Eye (tissue), 1 donor: ENCODE results near the gene ASB2.
A peak's percentile ranks its signal among the peaks of the same experiment; 100 is the strongest.

ENCODE experiments used
- DNase-seq: peaks from one replicate; pipeline ENCODE4 v3.0.0-alpha.2; 2015

The ASB2 gene

GRCh38 chr14:93977790-93978581 is 1.6 kb upstream of the ASB2 start:
- no peak for DNase-seq

- no peak for DNase-seq
Measured at GRCh38 chr14:93977171-93977570, 801 bp upstream of the ASB2 start.

GRCh38 chr14:93975791-93976476 is 436 bp downstream of the ASB2 start:
- DNase-seq = no peak

GRCh38 chr14:93974833-93975232 is 1.5 kb downstream of the ASB2 start:
- DNase-seq = no peak

GRCh38 chr14:93974299-93974698 is 2.1 kb downstream of the ASB2 start:
- DNase-seq = no peak

- no peak for DNase-seq
Measured at GRCh38 chr14:93973607-93974006, 2.8 kb downstream of the ASB2 start.

- DNase-seq = no peak
Measured at GRCh38 chr14:93972618-93973205, 3.7 kb downstream of the ASB2 start.

GRCh38 chr14:93971635-93972027 is 4.7 kb downstream of the ASB2 start:
- DNase-seq = no peak

- peak; percentile 57 for DNase-seq
Measured at GRCh38 chr14:93970965-93971634, 5.3 kb downstream of the ASB2 start.

GRCh38 chr14:93970585-93970964 is 5.8 kb downstream of the ASB2 start:
- DNase-seq = no peak

- no peak for DNase-seq
Measured at GRCh38 chr14:93969082-93969828, 7.1 kb downstream of the ASB2 start.

GRCh38 chr14:93967637-93968250 is 8.6 kb downstream of the ASB2 start:
- DNase-seq = no peak

- DNase-seq = no peak
Measured at GRCh38 chr14:93965946-93966474, 10.4 kb downstream of the ASB2 start.

GRCh38 chr14:93965287-93965821 is 11.0 kb downstream of the ASB2 start:
- DNase-seq = no peak

- DNase-seq = no peak
Measured at GRCh38 chr14:93964820-93965286, 11.5 kb downstream of the ASB2 start.

GRCh38 chr14:93964281-93964680 is 12.1 kb downstream of the ASB2 start:
- no peak for DNase-seq

- no peak for DNase-seq
Measured at GRCh38 chr14:93963692-93964091, 12.7 kb downstream of the ASB2 start.

GRCh38 chr14:93962701-93963601 is 13.4 kb downstream of the ASB2 start:
- DNase-seq = no peak

- no peak for DNase-seq
Measured at GRCh38 chr14:93961620-93962019, 14.8 kb downstream of the ASB2 start.

GRCh38 chr14:93960774-93961438 is 15.5 kb downstream of the ASB2 start:
- DNase-seq = no peak
